HL-60 (cell line): Measurements from ENCODE around the gene RASA2.
"Not testable (repeated sequence)": the region's sequence is repeated elsewhere in the genome, so short reads cannot be mapped to it uniquely, and the experiment has no call there.

Source experiments
- DNase-seq, 2 experiments: peaks; one replicate each; pipeline ENCODE4 v3.0.0-alpha.2; 2010 to 2020; ENCODE audit warnings: low read depth in 1 of 2, low spot score in 1 of 2
- H3K27ac ChIP-seq: fragments of 250-450 bp; sonication (Bioruptor Pico); replicated peaks from 2 replicates; pipeline ENCODE4 v1.5.1; 2020; ENCODE audit warnings: mild to moderate bottlenecking, moderate library complexity
- H3K27me3 ChIP-seq: fragments of 250-450 bp; sonication (Bioruptor Pico); 2 replicates; pipeline ENCODE4 v1.5.1; 2021; ENCODE audit warnings: mild to moderate bottlenecking, moderate library complexity; ENCODE audit not compliant: insufficient read depth, poor library complexity, severe bottlenecking
- H3K4me3 ChIP-seq: replicated peaks from 2 replicates; pipeline ENCODE4 v1.5.1; 2011; ENCODE audit warnings: mild to moderate bottlenecking, control low read depth, low read length; ENCODE audit not compliant: insufficient read depth
- GABPA ChIP-seq: IDR thresholded peaks from 2 replicates; pipeline ENCODE4 v1.6.1; 2012; ENCODE audit warnings: low read depth
- POLR2AphosphoS5 ChIP-seq: IDR thresholded peaks from 2 replicates; pipeline ENCODE4 v1.6.1; 2012; ENCODE audit warnings: low read depth
- SPI1 ChIP-seq: IDR thresholded peaks from 2 replicates; pipeline ENCODE4 v1.6.1; 2012; ENCODE audit warnings: low read depth, mild to moderate bottlenecking, borderline replicate concordance
- TF ChIP-seq, protein P1 (sequence below): IDR thresholded peaks from one replicate; pipeline ENCODE4 v1.5.1; 2011; ENCODE audit warnings: low read length, control low read depth, inconsistent platforms; ENCODE audit not compliant: insufficient read depth
- TF ChIP-seq, protein P2 (sequence below): IDR thresholded peaks from 2 replicates; pipeline ENCODE4 v1.6.1; 2012; ENCODE audit warnings: low read depth; ENCODE audit not compliant: insufficient replicate concordance

RASA2 gene

DNA sequence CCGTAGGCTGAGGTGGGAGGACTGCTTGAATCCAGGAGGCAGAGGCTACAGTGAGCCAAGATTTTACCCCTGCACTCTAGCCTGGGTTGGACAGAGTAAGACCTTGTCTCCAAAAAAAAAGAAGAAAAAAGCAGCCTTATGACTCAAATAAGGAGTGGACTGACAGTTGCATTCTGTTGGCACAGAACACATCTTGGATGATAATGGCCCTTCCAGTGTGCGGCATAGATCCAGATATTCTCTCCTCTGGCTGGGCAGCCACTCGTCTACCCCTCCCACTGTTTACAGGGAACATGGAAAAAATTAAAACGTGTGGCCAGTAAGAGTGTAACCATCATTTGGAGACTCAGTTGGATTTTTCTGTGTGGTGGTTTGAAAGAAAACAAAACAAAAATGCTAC lies 132.6 kb downstream of the RASA2 start:
- H3K4me3 ChIP-seq, result no peak overlapping the region
- TF ChIP-seq, protein P1, sequence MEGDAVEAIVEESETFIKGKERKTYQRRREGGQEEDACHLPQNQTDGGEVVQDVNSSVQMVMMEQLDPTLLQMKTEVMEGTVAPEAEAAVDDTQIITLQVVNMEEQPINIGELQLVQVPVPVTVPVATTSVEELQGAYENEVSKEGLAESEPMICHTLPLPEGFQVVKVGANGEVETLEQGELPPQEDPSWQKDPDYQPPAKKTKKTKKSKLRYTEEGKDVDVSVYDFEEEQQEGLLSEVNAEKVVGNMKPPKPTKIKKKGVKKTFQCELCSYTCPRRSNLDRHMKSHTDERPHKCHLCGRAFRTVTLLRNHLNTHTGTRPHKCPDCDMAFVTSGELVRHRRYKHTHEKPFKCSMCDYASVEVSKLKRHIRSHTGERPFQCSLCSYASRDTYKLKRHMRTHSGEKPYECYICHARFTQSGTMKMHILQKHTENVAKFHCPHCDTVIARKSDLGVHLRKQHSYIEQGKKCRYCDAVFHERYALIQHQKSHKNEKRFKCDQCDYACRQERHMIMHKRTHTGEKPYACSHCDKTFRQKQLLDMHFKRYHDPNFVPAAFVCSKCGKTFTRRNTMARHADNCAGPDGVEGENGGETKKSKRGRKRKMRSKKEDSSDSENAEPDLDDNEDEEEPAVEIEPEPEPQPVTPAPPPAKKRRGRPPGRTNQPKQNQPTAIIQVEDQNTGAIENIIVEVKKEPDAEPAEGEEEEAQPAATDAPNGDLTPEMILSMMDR, result no peak
- TF ChIP-seq, protein P2, sequence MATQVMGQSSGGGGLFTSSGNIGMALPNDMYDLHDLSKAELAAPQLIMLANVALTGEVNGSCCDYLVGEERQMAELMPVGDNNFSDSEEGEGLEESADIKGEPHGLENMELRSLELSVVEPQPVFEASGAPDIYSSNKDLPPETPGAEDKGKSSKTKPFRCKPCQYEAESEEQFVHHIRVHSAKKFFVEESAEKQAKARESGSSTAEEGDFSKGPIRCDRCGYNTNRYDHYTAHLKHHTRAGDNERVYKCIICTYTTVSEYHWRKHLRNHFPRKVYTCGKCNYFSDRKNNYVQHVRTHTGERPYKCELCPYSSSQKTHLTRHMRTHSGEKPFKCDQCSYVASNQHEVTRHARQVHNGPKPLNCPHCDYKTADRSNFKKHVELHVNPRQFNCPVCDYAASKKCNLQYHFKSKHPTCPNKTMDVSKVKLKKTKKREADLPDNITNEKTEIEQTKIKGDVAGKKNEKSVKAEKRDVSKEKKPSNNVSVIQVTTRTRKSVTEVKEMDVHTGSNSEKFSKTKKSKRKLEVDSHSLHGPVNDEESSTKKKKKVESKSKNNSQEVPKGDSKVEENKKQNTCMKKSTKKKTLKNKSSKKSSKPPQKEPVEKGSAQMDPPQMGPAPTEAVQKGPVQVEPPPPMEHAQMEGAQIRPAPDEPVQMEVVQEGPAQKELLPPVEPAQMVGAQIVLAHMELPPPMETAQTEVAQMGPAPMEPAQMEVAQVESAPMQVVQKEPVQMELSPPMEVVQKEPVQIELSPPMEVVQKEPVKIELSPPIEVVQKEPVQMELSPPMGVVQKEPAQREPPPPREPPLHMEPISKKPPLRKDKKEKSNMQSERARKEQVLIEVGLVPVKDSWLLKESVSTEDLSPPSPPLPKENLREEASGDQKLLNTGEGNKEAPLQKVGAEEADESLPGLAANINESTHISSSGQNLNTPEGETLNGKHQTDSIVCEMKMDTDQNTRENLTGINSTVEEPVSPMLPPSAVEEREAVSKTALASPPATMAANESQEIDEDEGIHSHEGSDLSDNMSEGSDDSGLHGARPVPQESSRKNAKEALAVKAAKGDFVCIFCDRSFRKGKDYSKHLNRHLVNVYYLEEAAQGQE, result no peak
- TF ChIP-seq POLR2AphosphoS5 (no peak), GABPA (no peak), SPI1 (no peak)
- no peak for DNase-seq

DNA sequence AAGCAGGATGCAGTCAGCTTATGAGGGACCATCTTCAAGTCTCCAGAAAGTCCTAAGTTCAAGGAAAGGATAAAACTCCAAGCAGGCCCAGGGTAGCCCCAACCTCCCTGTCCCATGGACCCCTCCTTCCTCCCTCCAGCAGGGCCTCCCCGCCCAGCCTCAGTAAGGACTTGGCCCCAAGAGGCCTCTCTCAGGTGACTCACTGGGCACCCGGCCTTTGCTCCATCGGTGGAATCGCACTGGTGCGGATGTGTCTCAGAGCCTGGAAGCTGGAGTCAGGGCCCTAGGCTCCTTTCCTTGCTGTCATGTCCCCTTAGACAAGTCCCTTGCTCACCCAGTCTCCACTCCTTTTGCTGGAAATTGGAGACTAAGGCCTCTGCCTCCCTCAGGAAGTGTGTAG lies 136.9 kb downstream of the RASA2 start:
- Histone ChIP-seq H3K4me3 (no peak overlapping the region), H3K27me3 (no peaks in the 10 kb centered on the region), H3K27ac (no peak overlapping the region)
- no peak for DNase-seq
- TF ChIP-seq, protein P1, result no peak
- TF ChIP-seq GABPA (no peak), SPI1 (no peak), POLR2AphosphoS5 (no peak)
- TF ChIP-seq, protein P2, result no peak

More for the DNA sequence above, 132.6 kb downstream of the RASA2 start:
- H3K27me3 ChIP-seq, result no peaks in the 10 kb centered on the region
- H3K27ac ChIP-seq, result no peak overlapping the region

DNA sequence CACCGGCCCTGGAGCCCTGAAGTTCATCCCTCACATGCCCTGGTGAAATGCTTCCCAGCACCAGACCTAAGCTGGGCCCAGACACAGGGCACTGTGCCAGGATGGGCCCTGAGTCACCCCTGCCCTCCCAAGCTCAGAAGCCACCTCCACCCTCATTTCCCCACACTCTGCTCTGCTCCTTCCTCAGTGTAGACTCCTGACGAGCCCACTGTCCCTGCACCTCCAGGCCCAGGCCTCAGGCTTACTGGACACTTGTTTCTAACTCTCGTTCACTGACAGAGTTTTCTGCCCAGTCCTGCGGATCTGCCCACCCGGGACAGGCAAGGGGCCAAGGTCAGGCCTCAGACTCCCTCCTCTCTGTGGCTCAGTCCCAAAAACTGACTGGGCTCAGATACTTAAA lies 138.7 kb downstream of the RASA2 start:
- no peak overlapping the region for H3K4me3 ChIP-seq
- no peak for TF ChIP-seq POLR2AphosphoS5
- no peak for TF ChIP-seq GABPA
- TF ChIP-seq, protein P2, result no peak
- TF ChIP-seq, protein P1, result no peak
- no peak for TF ChIP-seq SPI1
- DNase-seq, result no peak

DNA sequence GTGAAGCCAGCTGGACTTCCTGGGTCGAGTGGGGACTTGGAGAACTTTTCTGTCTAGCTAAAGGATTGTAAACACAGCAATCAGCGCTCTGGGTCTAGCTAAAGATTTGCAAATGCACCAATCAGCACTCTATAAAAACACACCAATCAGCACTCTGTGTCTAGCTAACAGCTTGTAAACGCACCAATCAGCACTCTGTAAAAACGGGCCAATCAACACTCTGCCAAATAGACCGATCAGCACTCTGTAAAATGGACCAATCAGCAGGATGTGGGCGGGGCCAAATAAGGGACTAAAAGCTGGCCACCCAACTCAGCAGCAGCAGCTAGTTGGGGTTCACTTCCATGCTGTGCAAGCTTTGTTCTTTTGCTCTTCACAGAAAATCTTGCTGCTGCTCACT lies 141.5 kb downstream of the RASA2 start:
- not testable (repeated sequence) for H3K4me3 ChIP-seq, H3K27me3 ChIP-seq, H3K27ac ChIP-seq, DNase-seq

More for the DNA sequence above, 138.7 kb downstream of the RASA2 start:
- no peak overlapping the region for H3K27ac ChIP-seq
- no peaks in the 10 kb centered on the region for H3K27me3 ChIP-seq

DNA sequence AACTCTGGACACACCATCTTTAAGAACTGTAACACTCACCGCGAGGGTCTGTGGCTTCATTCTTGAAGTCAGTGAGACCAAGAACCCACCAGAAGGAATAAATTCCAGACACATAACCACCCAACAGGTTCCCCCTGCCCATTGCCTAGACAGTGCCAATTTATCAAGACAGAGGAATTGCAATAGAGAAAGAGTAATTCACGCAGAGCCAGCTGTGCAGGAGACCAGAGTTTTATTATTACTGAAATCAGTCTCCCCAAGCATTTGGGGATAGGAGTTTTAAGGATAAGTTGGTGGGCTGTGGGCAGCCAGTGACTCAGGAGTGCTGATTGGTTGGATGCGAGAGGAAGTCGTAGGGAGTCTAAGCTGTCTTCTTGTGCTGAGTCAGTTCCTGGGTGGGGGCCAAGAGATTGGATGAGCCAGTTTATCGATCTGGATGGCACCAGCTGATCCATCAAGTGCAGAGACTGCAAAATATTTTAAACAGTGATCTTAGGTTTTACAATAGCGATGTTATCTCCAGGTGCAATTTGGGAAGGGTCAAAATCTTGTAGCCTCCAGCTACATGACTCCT lies 142.1 kb downstream of the RASA2 start:
- H3K27me3 ChIP-seq, DNase-seq, H3K4me3 ChIP-seq, H3K27ac ChIP-seq: not testable (repeated sequence)
